ENCODE measurements around the gene C1orf21. TPM values are rescaled to one million over a fixed set of nuclear protein-coding genes. Genes with fewer than 3 reads are reported as not detected.

The C1orf21 gene
- polyA plus RNA-seq, 1 of the 3 experiments (the other 2 are of a cell fraction), result 4.8 TPM

GRCh38 chr1:184595596-184595995, 208.8 kb downstream of the C1orf21 start:
- no peak overlapping the region for H3K4me3 ChIP-seq (ENCODE audit: low read depth in 2 of 2, low read length in 1 of 2)
- WGBS (ENCODE audit: low lambda C conversion rate), result 46% methylated on average over 7 of the region's 7 CpGs
- no peaks in the 10 kb centered on the region for H3K9me3 ChIP-seq
- POLR2A ChIA-PET, result no interaction called here
- peaks cover 11 to 30% of the 10 kb centered on the region in 2 experiments; a peak in 3 of 4 replicates for H3K4me1 ChIP-seq (ENCODE audit: control insufficient read depth in 1 of 2, insufficient read depth in 2 of 2, low read depth in 1 of 2, low read length in 1 of 2)
- no peaks in the 10 kb centered on the region for H4K20me1 ChIP-seq (ENCODE audit: insufficient read depth)
- H3K79me2 ChIP-seq (ENCODE audit: insufficient read depth), result no peaks in the 10 kb centered on the region
- no peak overlapping the region; a peak in 1 of 4 replicates for H3K27ac ChIP-seq (ENCODE audit: low read depth in 2 of 2, low read length in 1 of 2)
- H3K27me3 ChIP-seq (ENCODE audit: insufficient read depth), result no peaks in the 10 kb centered on the region
- DNase-seq, result no peak
- H3K9ac ChIP-seq, result no peak overlapping the region
- H3K9me2 ChIP-seq, result no peaks in the 10 kb centered on the region
- no peaks in the 10 kb centered on the region for H3F3A ChIP-seq (replicated peaks; ENCODE audit: insufficient read depth)
- H2AFZ ChIP-seq (ENCODE audit: low read depth), result no peak overlapping the region
- CTCF ChIA-PET, result interaction anchor here (0.8 kb wide), 1 partner anchor 32 kb away, joined by 3 read pairs; no protein-coding TSS in a partner anchor
- H3K4me2 ChIP-seq, result 0 out of 2 replicates have a peak overlapping the region, but pooled peaks have one; percentile 19
- no peaks in the 10 kb centered on the region for H3K36me3 ChIP-seq (replicated peaks in 1 of 2; ENCODE audit: control insufficient read depth in 1 of 2, insufficient read depth in 2 of 2, low read length in 1 of 2)
- TF ChIP-seq USF2 (IDR thresholded peaks at IDR 0.05; ENCODE audit: borderline replicate concordance, low read depth, low read length) (no peak), IRF3 (IDR thresholded peaks at IDR 0.05; ENCODE audit: low read depth, low read length) (no peak), TEAD4 (IDR thresholded peaks at IDR 0.05; ENCODE audit: borderline replicate concordance, insufficient read depth) (no peak), TAF1 (IDR thresholded peaks at IDR 0.05; ENCODE audit: borderline replicate concordance, low read depth, low read length) (no peak), MXI1 (IDR thresholded peaks at IDR 0.05; ENCODE audit: low read depth, low read length) (no peak), GATA2 (CRISPR knock-in tag; IDR thresholded peaks at IDR 0.05) (no peak), FOXM1 (IDR thresholded peaks at IDR 0.05; ENCODE audit: low read depth) (no peak), PBX3 (IDR thresholded peaks at IDR 0.05) (peak; percentile 51), FOXJ3 (CRISPR knock-in tag; IDR thresholded peaks at IDR 0.05) (no peak), CTCF (IDR thresholded peaks at IDR 0.05) (no peak), NFIC (IDR thresholded peaks at IDR 0.05; ENCODE audit: borderline replicate concordance) (no peak), RFX5 (IDR thresholded peaks at IDR 0.05; ENCODE audit: low read length) (no peak), USF1 (IDR thresholded peaks at IDR 0.05; ENCODE audit: borderline replicate concordance, low read depth) (no peak), FOSL2 (IDR thresholded peaks at IDR 0.05; ENCODE audit: borderline replicate concordance, low read depth) (peak; percentile 46; the same call in 1 of the 2 replicates), POLR2AphosphoS5 (IDR thresholded peaks at IDR 0.05; ENCODE audit: low read depth, low read length) (no peak), TCF12 (IDR thresholded peaks at IDR 0.05) (peak; percentile 70), EP300 (IDR thresholded peaks at IDR 0.05; ENCODE audit: borderline replicate concordance in 1 of 2, low read depth in 1 of 2, low read length in 1 of 2) (no peak), EZH2phosphoT487 (IDR thresholded peaks at IDR 0.05; ENCODE audit: borderline replicate concordance, low read depth) (no peak), MAX (IDR thresholded peaks at IDR 0.05; ENCODE audit: low read depth) (0 out of 2 replicates have a peak, but pooled peaks have one; percentile 29), RAD21 (IDR thresholded peaks at IDR 0.05; ENCODE audit: low read length) (no peak), YY1 (IDR thresholded peaks at IDR 0.05; ENCODE audit: low read depth) (no peak), REST (IDR thresholded peaks at IDR 0.05; ENCODE audit: low read depth, low read length) (no peak), MEF2A (IDR thresholded peaks at IDR 0.05; ENCODE audit: borderline replicate concordance, low read depth) (no peak), JUND (IDR thresholded peaks at IDR 0.05) (peak; percentile 56; the same call in 1 of the 2 replicates), SMC3 (IDR thresholded peaks at IDR 0.05; ENCODE audit: low read depth, low read length) (no peak)

Measured in SK-N-SH (cell line).